SU-DHL-6 (cell line): ENCODE results near the gene PCYOX1L.
A peak's percentile ranks its signal among the peaks of the same experiment; 100 is the strongest.

Experiments used
- H2AFZ ChIP-seq: fragments of 200-600 bp; sonication (generic); 2 replicates; pipeline ENCODE4 v1.6.1; 2014; ENCODE audit warnings: low read depth, mild to moderate bottlenecking, moderate library complexity, mixed read lengths, antibody characterized with exemption, low read length; ENCODE audit not compliant: severe bottlenecking
- H3F3A ChIP-seq: fragments of 200-600 bp; shearing (Covaris generic); 2 replicates; pipeline ENCODE4 v1.6.0; 2016; ENCODE audit warnings: antibody characterized with exemption, mild to moderate bottlenecking; ENCODE audit not compliant: insufficient read depth
- H3K27ac ChIP-seq: fragments of 200-600 bp; sonication (generic); 2 replicates; pipeline ENCODE4 v1.5.1; 2016; ENCODE audit warnings: low read depth, mild to moderate bottlenecking, low read length, moderate library complexity, mixed read lengths
- H3K27me3 ChIP-seq: fragments of 200-600 bp; sonication (generic), shearing (Covaris generic); 2 replicates; pipeline ENCODE4 v1.6.0; 2014; ENCODE audit warnings: mild to moderate bottlenecking, low read length
- H3K36me3 ChIP-seq: fragments of 200-600 bp; sonication (generic); 2 replicates; pipeline ENCODE4 v1.6.1; 2014; ENCODE audit warnings: mild to moderate bottlenecking, low read length, mixed read lengths
- H3K4me2 ChIP-seq: fragments of 300-600, 200-600 bp; shearing (Covaris generic), sonication (generic); 2 replicates; pipeline ENCODE4 v1.6.0; 2014; ENCODE audit warnings: low read length, low read depth, mild to moderate bottlenecking; ENCODE audit not compliant: poor library complexity, severe bottlenecking
- H3K4me3 ChIP-seq: fragments of 200-600 bp; sonication (generic); 2 replicates; pipeline ENCODE4 v1.5.1; 2014; ENCODE audit warnings: antibody characterized with exemption, low read length, mild to moderate bottlenecking, mixed read lengths; ENCODE audit not compliant: insufficient read depth, poor library complexity, severe bottlenecking
- H3K79me2 ChIP-seq: fragments of 200-600 bp; sonication (generic); 2 replicates; pipeline ENCODE4 v1.6.1; 2014; ENCODE audit warnings: mild to moderate bottlenecking, low read length, moderate library complexity; ENCODE audit not compliant: insufficient read depth
- H3K9ac ChIP-seq: fragments of 200-600 bp; sonication (generic); 2 replicates; pipeline ENCODE4 v1.7.0; 2014; ENCODE audit warnings: mild to moderate bottlenecking, low read length
- H3K9me2 ChIP-seq: fragments of 200-600 bp; sonication (generic); replicated peaks from 2 replicates; pipeline ENCODE4 v1.6.1; 2014; ENCODE audit warnings: low read length; ENCODE audit not compliant: insufficient read depth
- H3K9me3 ChIP-seq: fragments of 200-600 bp; sonication (generic); 2 replicates; pipeline ENCODE4 v1.6.1; 2014; ENCODE audit warnings: low read length, mixed read lengths; ENCODE audit not compliant: insufficient read depth
- H4K20me1 ChIP-seq: fragments of 200-600 bp; sonication (generic); 2 replicates; pipeline ENCODE4 v1.6.1; 2014; ENCODE audit warnings: low read depth, mild to moderate bottlenecking, antibody characterized with exemption, low read length, moderate library complexity, mixed read lengths
- EZH2phosphoT487 ChIP-seq: fragments of 200-600 bp; sonication (generic), shearing (Covaris generic); conservative IDR thresholded peaks from 2 replicates; pipeline ENCODE4 v1.6.1; 2018; ENCODE audit warnings: mild to moderate bottlenecking, antibody characterized with exemption, low read length, moderate library complexity, mixed read lengths
- TF ChIP-seq, protein P1 (sequence below): fragments of 200-600 bp; sonication (generic); IDR thresholded peaks from one replicate; pipeline ENCODE4 v1.5.1; 2017; ENCODE audit warnings: antibody characterized with exemption, mild to moderate bottlenecking, low read length, moderate library complexity; ENCODE audit not compliant: insufficient read depth, poor library complexity, severe bottlenecking

The PCYOX1L gene

DNA sequence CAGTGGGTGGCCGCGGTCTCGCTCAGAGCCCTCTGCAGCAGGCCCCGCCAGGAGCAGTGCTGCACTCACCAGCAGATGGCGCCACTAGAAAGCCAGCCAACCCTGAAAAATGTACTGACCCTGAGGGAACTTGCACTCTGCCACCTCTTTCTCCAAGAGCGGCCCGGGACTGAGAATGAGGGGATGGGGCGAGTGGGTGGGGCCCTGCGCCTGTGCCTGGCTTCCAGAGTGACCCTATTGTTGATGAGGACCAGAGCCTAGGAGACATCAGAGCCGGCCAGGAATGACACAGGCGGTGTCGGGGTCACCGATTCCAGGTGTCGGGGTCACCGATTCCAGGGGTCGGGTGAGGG is 24.1 kb downstream of the PCYOX1L start:
- Histone ChIP-seq H3K9me3 (no peaks in the 10 kb centered on the region), H3F3A (no peaks in the 10 kb centered on the region), H3K4me2 (no peak overlapping the region), H3K79me2 (no peaks in the 10 kb centered on the region), H3K4me3 (no peak overlapping the region), H3K27me3 (no peaks in the 10 kb centered on the region), H3K9ac (no peak overlapping the region), H2AFZ (no peak overlapping the region), H3K27ac (no peak overlapping the region), H3K9me2 (no peaks in the 10 kb centered on the region), H3K36me3 (no peaks in the 10 kb centered on the region), H4K20me1 (no peaks in the 10 kb centered on the region)
- TF ChIP-seq EZH2phosphoT487: no peak
- TF ChIP-seq, protein P1, sequence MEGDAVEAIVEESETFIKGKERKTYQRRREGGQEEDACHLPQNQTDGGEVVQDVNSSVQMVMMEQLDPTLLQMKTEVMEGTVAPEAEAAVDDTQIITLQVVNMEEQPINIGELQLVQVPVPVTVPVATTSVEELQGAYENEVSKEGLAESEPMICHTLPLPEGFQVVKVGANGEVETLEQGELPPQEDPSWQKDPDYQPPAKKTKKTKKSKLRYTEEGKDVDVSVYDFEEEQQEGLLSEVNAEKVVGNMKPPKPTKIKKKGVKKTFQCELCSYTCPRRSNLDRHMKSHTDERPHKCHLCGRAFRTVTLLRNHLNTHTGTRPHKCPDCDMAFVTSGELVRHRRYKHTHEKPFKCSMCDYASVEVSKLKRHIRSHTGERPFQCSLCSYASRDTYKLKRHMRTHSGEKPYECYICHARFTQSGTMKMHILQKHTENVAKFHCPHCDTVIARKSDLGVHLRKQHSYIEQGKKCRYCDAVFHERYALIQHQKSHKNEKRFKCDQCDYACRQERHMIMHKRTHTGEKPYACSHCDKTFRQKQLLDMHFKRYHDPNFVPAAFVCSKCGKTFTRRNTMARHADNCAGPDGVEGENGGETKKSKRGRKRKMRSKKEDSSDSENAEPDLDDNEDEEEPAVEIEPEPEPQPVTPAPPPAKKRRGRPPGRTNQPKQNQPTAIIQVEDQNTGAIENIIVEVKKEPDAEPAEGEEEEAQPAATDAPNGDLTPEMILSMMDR: peak; percentile 87

DNA sequence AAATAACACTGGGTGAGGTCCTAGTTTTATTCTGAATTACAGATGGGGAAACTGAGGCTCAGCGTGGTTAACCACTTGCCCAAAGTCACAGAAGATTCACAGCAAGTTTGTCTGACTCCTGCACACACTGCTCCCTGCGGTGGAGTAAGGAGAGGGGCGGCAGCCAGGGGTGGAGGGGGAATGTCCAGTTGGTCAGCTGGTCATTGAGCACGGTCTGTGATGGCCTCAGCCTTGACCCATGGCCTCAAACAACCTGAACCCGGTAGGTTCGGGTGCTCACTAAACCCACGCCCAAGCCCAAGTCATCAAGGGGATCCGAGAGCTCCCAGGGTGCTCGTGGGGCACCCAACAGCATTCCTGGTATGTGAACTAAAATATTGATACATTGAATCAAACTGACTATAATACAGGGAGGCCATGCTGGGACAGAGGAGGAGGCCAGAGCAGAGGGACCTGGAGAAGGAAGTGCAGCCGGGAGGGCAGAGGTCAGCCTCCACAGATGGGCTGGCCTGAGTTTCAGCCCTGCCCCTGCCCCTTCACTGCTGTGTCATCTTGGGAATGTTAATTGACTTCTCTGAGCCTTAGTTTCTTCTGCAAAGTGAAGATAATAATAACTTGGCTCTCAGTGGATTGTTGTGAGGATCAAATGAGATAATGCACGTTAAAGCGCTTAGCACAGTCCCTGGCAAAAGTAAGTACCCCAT is 24.8 kb downstream of the PCYOX1L start:
- H4K20me1 ChIP-seq: no peaks in the 10 kb centered on the region
- no peak overlapping the region for H3K4me2 ChIP-seq
- no peaks in the 10 kb centered on the region for H3K79me2 ChIP-seq
- TF ChIP-seq, protein P1: no peak
- no peak for TF ChIP-seq EZH2phosphoT487
- H3F3A ChIP-seq: no peaks in the 10 kb centered on the region
- H3K27ac ChIP-seq: no peak overlapping the region
- H3K36me3 ChIP-seq: no peaks in the 10 kb centered on the region
- no peaks in the 10 kb centered on the region for H3K9me2 ChIP-seq
- no peaks in the 10 kb centered on the region for H3K27me3 ChIP-seq
- H3K4me3 ChIP-seq: no peak overlapping the region
- H3K9me3 ChIP-seq: no peaks in the 10 kb centered on the region
- H3K9ac ChIP-seq: no peak overlapping the region
- no peak overlapping the region for H2AFZ ChIP-seq

DNA sequence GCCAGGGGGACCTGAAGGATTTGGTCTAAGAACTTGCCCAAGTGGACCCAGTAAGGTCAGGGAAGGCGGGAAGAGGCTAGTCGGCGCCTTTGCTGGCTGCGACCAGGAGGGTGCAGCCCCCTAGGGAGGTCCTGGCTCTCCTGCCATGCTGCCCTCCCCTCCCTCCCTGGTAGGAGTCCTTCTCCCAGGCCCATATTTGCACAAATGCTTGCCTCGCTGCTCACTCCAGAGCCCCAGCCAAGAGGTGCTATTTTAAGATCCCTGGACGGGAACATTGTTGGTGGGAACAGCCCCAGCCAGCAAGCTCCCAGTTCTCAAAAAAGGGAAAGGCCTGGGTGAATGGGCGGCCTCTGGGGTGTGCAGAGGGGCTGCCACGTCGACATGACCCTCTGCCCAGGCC is 25.6 kb downstream of the PCYOX1L start:
- Histone ChIP-seq H3K79me2 (no peaks in the 10 kb centered on the region), H3K4me3 (no peak overlapping the region), H3K9me3 (no peaks in the 10 kb centered on the region), H3F3A (no peaks in the 10 kb centered on the region), H2AFZ (no peak overlapping the region), H3K4me2 (no peak overlapping the region), H3K27ac (no peak overlapping the region), H3K9ac (no peak overlapping the region), H4K20me1 (no peaks in the 10 kb centered on the region), H3K27me3 (0 out of 2 replicates have a peak, but pooled peaks cover 1% of the 10 kb centered on the region), H3K36me3 (no peaks in the 10 kb centered on the region), H3K9me2 (no peaks in the 10 kb centered on the region)
- no peak for TF ChIP-seq EZH2phosphoT487
- TF ChIP-seq, protein P1: no peak
